NCI-H1092 (cell line): Measurements from ENCODE around the gene DOK5.
"Not testable (repeated sequence)": the region's sequence is repeated elsewhere in the genome, so short reads cannot be mapped to it uniquely, and the experiment has no call there.

Experiments
- DNase-seq: peaks from one replicate; lab custom pipeline; 2025; lab: John Stamatoyannopoulos, UW

Gene DOK5

GRCh38 chr20:54472607-54473006 lies 2.8 kb upstream of the DOK5 start:
- no peak for DNase-seq

DNA sequence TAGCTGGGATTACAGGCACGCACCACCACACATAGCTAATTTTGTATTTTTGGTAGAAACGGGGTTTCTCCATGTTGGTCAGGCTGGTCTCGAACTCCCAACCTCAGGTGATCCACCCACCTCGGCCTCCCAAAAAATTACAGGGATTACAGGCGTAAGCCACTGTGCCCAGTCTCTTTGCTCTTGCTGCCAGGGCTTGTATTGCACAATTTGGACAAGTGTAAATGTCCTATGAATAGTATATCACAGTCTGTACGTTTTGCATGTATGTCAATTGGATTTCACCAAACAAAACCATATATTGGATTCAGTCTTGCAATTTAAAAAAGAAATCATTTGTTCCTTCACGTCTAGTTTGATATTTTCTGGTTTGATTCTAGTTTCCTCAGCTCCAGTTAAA lies 2.1 kb upstream of the DOK5 start:
- no peak for DNase-seq

DNA sequence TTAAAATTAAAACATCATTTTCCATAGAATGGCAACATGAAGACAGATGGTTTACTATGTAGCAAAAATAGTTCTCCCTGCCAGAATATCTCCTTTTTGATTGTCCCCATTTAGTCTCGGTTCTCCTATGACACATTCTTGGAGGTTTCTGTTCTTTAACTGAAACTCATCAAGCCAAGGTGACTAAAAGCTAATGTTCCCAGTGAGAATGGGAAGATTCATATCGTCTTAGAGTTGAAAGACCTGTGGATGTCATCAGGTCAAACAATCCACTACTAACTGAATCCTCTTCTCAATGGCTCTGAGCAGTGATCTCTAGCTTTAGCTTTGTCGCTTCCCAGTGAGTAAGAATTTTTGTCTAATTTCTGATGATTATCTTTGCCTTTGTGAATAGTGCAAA lies 1.3 kb upstream of the DOK5 start:
- no peak for DNase-seq

DNA sequence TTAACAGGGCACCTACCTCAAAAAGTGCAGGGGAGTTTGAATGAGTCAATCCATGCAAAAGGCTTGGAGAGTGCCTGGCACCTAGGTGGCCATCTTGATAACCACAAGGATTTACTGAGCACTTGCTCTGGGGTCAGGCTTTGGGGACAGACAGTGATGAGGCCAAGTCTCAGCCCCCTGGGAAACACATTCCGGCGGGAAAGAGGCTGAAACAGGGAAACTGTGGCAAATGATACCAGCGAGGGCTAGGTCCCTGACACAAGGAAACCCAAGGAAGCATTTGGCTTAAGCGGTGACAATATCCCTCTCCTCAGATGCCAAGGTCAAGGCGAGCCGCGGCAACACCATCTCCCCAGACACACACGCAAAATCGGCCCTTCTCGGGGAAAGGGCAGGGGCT lies 527 bp upstream of the DOK5 start:
- DNase-seq, result no peak

DNA sequence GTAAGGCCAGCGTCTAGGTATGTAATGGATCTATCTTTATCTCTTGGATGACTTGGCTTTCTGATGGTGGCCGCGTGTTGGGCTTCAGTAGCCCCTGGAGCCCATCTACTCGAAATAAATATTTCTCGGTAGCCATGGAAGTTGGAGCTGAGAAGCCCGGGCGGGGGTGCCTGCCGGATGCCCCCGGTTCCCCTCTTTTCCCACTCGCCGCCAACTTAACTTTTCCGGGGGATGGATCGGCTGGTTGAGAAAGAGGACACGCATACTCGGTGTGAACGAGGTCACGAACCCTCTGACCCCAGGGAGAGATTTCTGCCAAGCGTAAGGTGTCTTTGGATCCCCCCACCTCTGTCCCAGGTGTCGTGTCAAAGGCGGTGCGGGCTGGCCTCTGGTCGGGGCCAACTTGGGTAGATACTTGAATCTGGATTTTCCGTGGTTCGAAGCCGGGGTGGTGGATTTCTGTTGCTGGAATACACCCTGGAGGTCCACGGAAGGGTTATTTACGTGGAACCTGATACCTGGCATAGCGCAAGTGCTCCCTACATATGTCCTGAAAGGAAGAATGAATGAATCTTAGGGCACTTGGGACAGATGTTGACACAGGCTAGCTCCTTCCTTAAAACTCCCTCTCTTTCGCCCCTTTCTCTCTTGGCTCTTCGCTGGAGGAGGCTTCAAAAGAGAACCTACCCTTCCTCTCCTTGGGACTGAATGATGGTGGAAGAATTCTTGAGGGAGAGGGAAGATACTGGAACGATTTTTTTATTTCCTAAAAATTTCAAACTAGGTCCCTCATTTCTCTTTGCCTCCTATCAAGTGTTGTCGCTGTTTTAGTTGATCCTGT lies 996 bp downstream of the DOK5 start:
- no peak for DNase-seq

DNA sequence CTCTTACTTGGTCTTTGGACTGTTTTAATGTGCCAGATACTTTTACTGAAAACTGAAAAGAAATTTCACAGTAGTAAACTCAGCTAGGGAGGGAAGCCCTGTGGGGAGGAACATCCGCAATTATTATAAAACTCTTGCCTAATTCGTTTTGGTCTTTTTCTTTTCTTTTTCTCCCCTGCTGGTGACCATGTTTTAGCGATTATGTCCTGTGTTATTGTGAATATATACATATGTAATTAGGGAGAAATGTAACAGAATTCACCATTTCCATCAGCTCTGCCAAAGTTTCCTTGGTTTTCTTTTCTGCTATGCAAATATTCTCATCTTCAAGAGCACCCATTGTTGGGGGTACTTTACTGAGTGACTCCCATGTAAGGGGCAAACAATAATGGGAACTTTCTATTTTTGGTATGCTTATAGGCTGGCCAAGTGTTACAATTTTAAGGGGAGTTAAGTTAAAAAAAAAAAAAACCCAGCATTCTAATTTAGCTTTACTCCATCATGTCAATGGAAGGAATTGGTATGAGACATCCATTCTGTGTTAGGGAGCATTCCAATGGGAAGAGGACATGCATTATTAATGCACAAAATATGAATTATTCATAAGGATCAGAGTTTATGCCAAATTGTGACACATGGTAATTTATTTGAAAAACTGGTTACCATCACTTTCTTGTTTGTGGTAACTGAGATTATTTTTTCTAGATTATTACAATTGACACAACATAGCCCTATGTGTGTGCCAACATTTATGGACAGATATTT lies 2.0 kb downstream of the DOK5 start:
- no peak for DNase-seq

DNA sequence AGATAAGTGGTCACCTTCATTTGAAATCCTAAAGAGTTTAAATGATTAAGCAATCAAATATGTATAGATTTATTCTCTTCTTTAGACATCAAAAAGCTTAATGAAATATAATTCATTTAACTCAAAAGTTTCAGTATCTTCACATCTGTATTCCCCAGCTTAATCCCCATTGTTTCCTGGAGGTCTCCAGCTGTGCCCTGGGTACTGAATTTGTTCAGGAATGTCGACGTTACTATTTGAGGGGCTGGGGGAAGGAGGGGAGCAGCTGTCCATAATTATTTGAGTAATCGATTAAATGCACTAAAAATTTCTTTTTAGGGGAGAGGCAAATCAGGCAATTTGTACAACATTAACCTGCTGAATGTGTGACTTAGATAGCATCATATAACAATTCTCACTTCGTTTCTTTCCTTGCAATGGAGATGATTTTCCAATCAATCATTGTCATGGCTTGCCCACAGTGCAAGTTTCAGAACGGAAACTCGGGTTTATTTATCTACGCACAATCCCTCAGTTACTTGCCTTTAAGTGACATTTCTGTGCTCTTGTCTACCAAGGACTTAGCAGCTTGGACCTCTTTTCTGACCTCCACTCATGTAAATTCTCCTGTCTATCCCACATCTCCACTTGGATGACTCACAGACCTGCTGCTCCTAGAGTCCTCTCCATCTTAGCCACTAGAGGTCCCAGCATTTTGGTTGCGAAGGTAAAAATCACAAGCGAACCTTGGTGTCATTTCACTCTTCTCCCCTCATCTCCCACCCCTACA lies 3.9 kb downstream of the DOK5 start:
- DNase-seq, result no peak

DNA sequence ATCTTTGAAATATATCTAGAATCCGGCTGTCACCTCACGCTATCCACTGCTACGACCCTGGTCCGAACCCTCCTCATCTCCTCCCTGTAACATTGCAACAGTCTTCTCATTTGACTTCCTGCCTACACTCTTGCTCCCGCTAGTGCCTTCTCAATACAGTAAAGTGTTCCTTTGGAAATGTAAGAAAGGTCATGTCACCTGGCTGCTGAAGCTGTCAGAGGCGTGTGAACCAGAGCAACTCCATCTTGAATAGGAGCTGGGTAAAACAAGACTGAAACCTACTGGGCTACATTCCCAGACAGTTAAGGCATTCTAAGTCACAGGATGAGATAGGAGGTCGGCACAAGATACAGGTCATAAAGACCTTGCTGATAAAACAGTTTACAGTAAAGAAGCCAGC lies 4.5 kb downstream of the DOK5 start:
- DNase-seq, result not testable (repeated sequence)

DNA sequence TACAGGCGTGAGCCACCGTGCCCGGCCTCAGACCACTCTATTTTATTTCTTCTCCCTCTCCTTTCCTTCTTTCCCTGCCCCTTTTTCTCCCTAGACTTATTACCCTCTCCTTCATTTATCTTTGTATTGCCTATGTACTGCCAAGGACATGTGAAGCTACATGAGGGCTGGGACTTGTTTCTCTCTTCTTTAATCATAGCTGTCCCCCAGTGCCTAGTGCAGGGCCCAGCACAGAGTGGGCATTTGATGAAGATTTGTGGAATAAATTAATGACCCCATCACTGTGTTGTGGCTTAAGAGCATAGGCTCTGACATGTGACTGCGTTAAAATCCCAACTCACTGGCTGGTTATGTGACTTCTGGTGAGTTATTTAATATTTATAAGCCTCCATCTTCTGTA lies 6.0 kb downstream of the DOK5 start:
- no peak for DNase-seq

GRCh38 chr20:54485631-54486030 lies 10.2 kb downstream of the DOK5 start:
- no peak for DNase-seq

DNA sequence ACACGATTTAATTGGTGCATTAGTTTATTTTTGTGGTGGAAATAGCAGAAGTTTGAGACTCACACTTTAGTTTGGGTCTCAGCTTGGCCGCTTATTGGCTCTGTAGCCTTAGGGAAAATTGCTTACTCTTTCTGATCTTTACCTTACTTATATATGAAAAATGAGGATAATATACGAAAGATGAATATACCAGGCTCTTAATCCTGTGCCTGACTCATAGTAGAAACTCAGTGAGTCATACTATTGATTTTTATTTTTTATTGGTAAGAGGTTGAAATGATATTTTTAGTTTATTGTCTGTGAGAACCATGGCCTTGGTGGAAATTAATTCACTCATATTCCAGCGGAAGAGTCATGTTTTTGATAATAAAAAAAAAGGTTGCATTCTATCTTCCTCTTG lies 11.2 kb downstream of the DOK5 start:
- no peak for DNase-seq

DNA sequence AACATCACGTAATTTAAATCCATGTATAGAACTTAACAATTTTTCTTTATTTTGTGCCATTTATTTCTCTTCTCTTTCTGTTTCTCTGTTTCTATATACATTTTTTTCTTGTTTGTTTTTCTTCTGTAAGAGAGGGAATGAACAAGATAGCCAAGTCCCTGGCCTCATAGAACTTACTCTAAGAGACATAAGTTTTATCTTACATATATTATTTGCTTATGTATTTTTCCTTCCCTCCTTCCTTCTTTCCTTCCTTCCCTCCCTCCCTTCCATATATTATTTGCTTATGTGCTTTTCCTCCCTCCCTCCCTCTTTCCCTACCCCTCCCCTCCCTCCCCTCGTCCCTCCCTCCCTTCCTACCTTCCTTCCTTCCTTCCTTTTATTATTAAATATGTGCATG lies 13.0 kb downstream of the DOK5 start:
- no peak for DNase-seq

GRCh38 chr20:54491506-54491905 lies 16.1 kb downstream of the DOK5 start:
- no peak for DNase-seq

GRCh38 chr20:54494303-54495006 lies 19.1 kb downstream of the DOK5 start:
- DNase-seq, result no peak

GRCh38 chr20:54497931-54498718 lies 22.7 kb downstream of the DOK5 start:
- no peak for DNase-seq

DNA sequence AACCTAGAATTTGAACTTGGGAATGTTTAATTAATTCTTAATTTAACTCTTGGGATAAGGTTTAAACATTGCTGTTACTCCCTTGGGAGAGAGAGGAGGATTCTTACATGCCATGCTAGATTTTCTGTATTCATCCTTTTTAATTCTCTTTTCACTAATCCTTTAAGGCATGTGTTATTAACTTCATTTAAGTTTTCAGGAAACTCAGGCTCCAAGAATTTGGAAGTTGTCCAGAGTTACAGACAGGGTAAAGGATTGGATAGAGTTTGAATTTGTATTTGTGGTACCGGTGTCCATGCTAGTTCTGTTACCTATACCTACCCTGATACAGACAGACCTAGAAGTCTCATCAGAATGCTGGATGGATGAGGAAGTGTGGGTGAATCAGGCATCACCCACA lies 23.7 kb downstream of the DOK5 start:
- DNase-seq, result no peak

- DNase-seq, result no peak
Observed at GRCh38 chr20:54502179-54502578, 26.8 kb downstream of the DOK5 start.

DNA sequence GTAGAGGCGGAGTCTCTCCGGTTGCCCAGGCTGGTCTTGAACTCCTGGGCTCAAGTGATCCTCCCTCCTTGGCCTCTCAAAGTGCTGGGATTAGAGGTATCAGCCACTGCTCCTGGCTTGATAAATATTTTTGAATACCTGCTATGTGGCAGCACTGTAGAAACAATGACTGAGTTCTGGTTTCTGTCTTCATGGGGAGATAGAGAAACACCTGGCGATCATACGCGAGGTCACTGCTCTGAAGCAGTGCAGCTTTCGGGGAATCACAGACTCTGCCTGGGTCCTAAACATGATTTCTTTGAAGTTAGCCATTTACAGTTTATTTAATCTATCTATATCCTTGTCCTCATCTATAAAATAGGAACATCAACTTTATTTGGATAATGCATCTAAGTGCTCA lies 31.2 kb downstream of the DOK5 start:
- DNase-seq, result no peak

DNA sequence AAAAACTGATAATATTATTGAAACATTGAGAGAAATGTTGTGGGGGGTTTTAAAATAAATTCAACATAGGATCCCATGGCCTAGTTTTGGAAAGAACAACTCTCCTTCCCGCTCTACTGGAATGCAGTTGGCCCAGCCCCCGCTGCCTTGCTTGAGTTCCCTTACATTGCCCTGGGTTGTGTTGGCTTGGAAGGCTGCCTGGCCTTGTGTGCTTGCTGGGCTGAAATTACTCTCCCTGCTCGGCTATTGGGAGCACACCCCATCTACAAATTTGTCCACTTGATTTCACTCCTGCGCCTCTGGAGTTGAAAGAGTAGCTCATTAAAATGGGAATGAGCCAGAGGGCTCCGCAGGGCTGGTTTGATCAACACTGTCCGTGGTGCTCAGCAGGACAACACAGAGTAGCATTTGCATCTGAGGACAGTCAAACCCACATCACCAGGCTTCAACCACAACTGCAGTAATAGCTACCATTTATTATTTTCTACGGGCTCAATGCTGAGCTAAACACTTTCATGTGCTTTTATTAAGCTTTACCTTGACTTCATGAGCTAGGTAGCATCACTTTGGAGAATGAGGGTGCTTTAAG lies 35.2 kb downstream of the DOK5 start:
- DNase-seq, result no peak

GRCh38 chr20:54512694-54513093 lies 37.3 kb downstream of the DOK5 start:
- no peak for DNase-seq

- DNase-seq, result no peak
Observed at GRCh38 chr20:54514028-54514607, 38.7 kb downstream of the DOK5 start.
